ENCODE measurements around the gene MAST3. TPM values are rescaled to one million over a fixed set of nuclear protein-coding genes. Genes with fewer than 3 reads are reported as not detected.
"Not testable (repeated sequence)": the region's sequence is repeated elsewhere in the genome, so short reads cannot be mapped to it uniquely, and the experiment has no call there.

MAST3 gene
- total RNA-seq, 1 experiment from 2014 or later = 4.1 TPM

GRCh38 chr19:18156268-18156667, 58.7 kb downstream of the MAST3 start:
- TF ChIP-seq, protein P1, sequence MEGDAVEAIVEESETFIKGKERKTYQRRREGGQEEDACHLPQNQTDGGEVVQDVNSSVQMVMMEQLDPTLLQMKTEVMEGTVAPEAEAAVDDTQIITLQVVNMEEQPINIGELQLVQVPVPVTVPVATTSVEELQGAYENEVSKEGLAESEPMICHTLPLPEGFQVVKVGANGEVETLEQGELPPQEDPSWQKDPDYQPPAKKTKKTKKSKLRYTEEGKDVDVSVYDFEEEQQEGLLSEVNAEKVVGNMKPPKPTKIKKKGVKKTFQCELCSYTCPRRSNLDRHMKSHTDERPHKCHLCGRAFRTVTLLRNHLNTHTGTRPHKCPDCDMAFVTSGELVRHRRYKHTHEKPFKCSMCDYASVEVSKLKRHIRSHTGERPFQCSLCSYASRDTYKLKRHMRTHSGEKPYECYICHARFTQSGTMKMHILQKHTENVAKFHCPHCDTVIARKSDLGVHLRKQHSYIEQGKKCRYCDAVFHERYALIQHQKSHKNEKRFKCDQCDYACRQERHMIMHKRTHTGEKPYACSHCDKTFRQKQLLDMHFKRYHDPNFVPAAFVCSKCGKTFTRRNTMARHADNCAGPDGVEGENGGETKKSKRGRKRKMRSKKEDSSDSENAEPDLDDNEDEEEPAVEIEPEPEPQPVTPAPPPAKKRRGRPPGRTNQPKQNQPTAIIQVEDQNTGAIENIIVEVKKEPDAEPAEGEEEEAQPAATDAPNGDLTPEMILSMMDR (IDR thresholded peaks at IDR 0.05; ENCODE audit: unreplicated experiment) = no peak
- H3K9me3 Mint-ChIP-seq (ENCODE audit: unreplicated experiment) = no peaks in the 10 kb centered on the region
- H3K4me3 Mint-ChIP-seq (ENCODE audit: unreplicated experiment) = peak overlapping the region; percentile 32
- no TSS peak for BruUV-seq (replicated peaks)
- ChIA-PET POLR2A (interaction anchor here (0.6 to 1.7 kb wide), 5 partner anchors 35 to 863 kb away, joined by 3 to 9 read pairs (median 3); partner anchors contain the start of genes JUND and MPV17L2), CTCF (no interaction called here)
- peaks cover 35% of the 10 kb centered on the region for H3K4me1 Mint-ChIP-seq (ENCODE audit: insufficient read depth, unreplicated experiment)
- peak overlapping the region; percentile 55 for H3K27ac Mint-ChIP-seq (ENCODE audit: low read depth, unreplicated experiment)
- no peaks in the 10 kb centered on the region for H3K27me3 Mint-ChIP-seq (ENCODE audit: insufficient read depth, unreplicated experiment)
- no peak for DNase-seq (ENCODE audit: unreplicated experiment)
- H3K36me3 Mint-ChIP-seq (ENCODE audit: insufficient read depth, unreplicated experiment) = peaks cover 25% of the 10 kb centered on the region
- intact Hi-C loops (cut with micrococcal nuclease) = loop anchor here (10.0 kb wide), 1 partner anchor 151 kb away; the partner anchor contains the start of gene ARRDC2

DNA sequence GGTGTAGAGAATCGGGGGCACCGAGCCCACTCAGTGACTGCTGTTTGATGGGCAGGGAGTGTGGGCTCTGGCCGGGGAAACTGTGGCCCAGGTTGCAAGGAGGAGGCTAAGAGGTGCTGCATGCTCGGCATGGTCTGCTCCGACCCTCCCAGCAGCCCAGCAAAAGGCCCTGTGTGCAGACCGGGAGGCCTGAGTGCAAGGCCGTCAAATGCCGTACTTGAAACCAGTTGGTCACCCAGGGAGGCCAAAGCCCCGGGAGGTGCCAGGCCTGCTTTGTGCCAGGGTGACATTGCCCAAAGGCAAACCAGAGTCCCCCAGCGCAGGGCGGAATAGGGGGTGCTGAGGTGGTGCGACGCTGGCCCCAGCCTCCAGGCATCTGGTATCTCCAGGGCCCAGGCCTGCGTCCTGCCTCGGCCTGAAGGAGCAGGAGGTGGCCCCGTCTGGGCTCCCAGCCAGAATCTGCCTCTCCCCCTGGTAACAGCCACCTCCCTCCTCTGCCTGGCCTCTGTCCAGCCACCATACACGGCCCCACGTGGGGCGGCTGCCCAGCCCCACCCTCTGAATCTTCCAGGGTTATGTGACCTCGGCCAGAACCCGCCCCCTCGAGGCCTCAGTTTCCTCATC, 59.4 kb downstream of the MAST3 start:
- CTCF ChIA-PET = interaction anchor here (0.6 to 1.4 kb wide), 3 partner anchors 44 to 211 kb away, joined by 3 to 7 read pairs (median 3); no protein-coding TSS in a partner anchor
- TF ChIP-seq, protein P1 (IDR thresholded peaks at IDR 0.05; ENCODE audit: unreplicated experiment) = no peak
- H3K27ac Mint-ChIP-seq (ENCODE audit: low read depth, unreplicated experiment) = no peak overlapping the region
- POLR2A ChIA-PET = interaction anchor here (0.7 to 1.8 kb wide), 10 partner anchors 11 to 124 kb away, joined by 3 to 16 read pairs (median 4); partner anchors contain the start of genes JUND and MPV17L2
- no peaks in the 10 kb centered on the region for H3K27me3 Mint-ChIP-seq (ENCODE audit: insufficient read depth, unreplicated experiment)
- DNase-seq (ENCODE audit: unreplicated experiment) = peak; percentile 97
- no TSS peak for BruUV-seq (replicated peaks)
- intact Hi-C loops (cut with micrococcal nuclease) = loop anchor here (10.0 kb wide), 1 partner anchor 152 kb away; the partner anchor contains the start of gene ARRDC2
- H3K4me1 Mint-ChIP-seq (ENCODE audit: insufficient read depth, unreplicated experiment) = peaks cover 35% of the 10 kb centered on the region
- H3K4me3 Mint-ChIP-seq (ENCODE audit: unreplicated experiment) = peak overlapping the region; percentile 57
- peaks cover 29% of the 10 kb centered on the region for H3K36me3 Mint-ChIP-seq (ENCODE audit: insufficient read depth, unreplicated experiment)
- no peaks in the 10 kb centered on the region for H3K9me3 Mint-ChIP-seq (ENCODE audit: unreplicated experiment)

DNA sequence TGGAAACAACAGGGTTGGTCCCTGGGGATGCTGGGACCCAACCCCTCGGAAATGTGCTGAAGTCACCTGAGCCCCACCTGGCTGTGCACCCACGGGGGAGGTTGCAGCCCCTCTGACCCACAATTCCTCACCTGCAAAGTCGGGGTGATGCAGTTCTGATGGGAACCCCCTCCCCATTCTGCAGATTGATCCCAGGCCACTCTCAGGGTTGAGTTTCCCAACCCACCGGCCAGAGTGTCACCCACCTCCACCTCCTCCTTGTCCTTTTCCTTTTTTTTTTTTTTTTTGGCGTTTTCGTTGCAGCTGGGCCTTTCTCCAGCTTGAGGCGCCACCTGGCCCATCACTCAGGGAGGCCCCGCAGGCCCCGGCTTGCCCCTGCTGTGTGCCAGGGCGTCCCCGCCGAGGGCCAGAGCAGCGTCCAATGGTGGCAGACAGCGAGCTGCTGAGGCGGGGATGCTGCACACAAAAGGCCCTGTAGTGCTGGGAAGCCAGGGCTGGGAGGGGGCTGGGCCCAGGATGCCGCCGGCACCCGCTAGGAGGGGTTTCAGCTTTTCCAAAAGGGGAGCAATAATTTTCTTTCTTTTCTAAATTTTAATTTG, 60.0 kb downstream of the MAST3 start:
- BruUV-seq (replicated peaks) = no TSS peak
- ChIA-PET POLR2A (interaction anchor here (0.6 to 1.8 kb wide), 11 partner anchors 10 to 165 kb away, joined by 3 to 16 read pairs (median 4); partner anchors contain the start of genes JUND, LSM4 and MPV17L2), CTCF (interaction anchor here (0.6 to 1.4 kb wide), 4 partner anchors 10 to 211 kb away, joined by 3 to 7 read pairs (median 3); no protein-coding TSS in a partner anchor)
- H3K27me3 Mint-ChIP-seq (ENCODE audit: insufficient read depth, unreplicated experiment) = no peaks in the 10 kb centered on the region
- H3K9me3 Mint-ChIP-seq (ENCODE audit: unreplicated experiment) = no peaks in the 10 kb centered on the region
- peak overlapping the region; percentile 57 for H3K4me3 Mint-ChIP-seq (ENCODE audit: unreplicated experiment)
- H3K4me1 Mint-ChIP-seq (ENCODE audit: insufficient read depth, unreplicated experiment) = peaks cover 29% of the 10 kb centered on the region
- TF ChIP-seq, protein P1 (IDR thresholded peaks at IDR 0.05; ENCODE audit: unreplicated experiment) = no peak
- intact Hi-C loops (cut with micrococcal nuclease) = loop anchor here (10.0 kb wide), 1 partner anchor 153 kb away; the partner anchor contains the start of gene ARRDC2
- DNase-seq (ENCODE audit: unreplicated experiment) = peak; percentile 80
- H3K36me3 Mint-ChIP-seq (ENCODE audit: insufficient read depth, unreplicated experiment) = peaks cover 32% of the 10 kb centered on the region
- no peak overlapping the region for H3K27ac Mint-ChIP-seq (ENCODE audit: low read depth, unreplicated experiment)

DNA sequence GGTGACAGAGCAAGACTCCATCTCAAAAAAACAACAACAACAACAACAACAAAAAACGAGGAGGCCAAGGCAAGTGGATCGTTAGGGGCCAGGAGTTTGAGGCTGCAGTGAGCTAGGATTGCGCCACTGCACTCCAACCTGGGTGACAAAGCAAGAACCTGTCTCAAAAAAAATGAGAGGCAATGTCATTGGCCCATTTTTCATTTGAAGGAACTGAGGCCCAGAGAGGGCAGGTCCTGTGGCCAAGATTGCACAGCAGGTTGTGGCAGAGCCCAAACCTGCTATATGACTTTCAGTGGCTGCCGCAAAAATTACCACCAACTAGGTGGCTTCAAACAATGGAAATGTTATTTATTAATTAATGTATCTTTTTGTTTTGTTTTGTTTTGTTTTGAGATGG, 60.9 kb downstream of the MAST3 start:
- CTCF ChIA-PET = interaction anchor here (0.7 to 1.4 kb wide), 2 partner anchors 45 to 170 kb away, joined by 3 to 7 read pairs; no protein-coding TSS in a partner anchor
- no TSS peak for BruUV-seq (replicated peaks)
- Mint-ChIP-seq H3K27me3 (ENCODE audit: insufficient read depth, unreplicated experiment) (no peaks in the 10 kb centered on the region), H3K9me3 (ENCODE audit: unreplicated experiment) (no peaks in the 10 kb centered on the region), H3K36me3 (ENCODE audit: insufficient read depth, unreplicated experiment) (peaks cover 37% of the 10 kb centered on the region), H3K27ac (ENCODE audit: low read depth, unreplicated experiment) (no peak overlapping the region), H3K4me3 (ENCODE audit: unreplicated experiment) (no peak overlapping the region), H3K4me1 (ENCODE audit: insufficient read depth, unreplicated experiment) (peaks cover 29% of the 10 kb centered on the region)
- DNase-seq (ENCODE audit: unreplicated experiment) = no peak
- POLR2A ChIA-PET = interaction anchor here (1.1 to 1.8 kb wide), 8 partner anchors 13 to 164 kb away, joined by 3 to 16 read pairs (median 4); partner anchors contain the start of genes JUND, LSM4 and MPV17L2
- intact Hi-C loops (cut with micrococcal nuclease) = loop anchor here (10.0 kb wide), 1 partner anchor 154 kb away; the partner anchor contains the start of gene ARRDC2
- TF ChIP-seq, protein P1 (IDR thresholded peaks at IDR 0.05; ENCODE audit: unreplicated experiment) = no peak

DNA sequence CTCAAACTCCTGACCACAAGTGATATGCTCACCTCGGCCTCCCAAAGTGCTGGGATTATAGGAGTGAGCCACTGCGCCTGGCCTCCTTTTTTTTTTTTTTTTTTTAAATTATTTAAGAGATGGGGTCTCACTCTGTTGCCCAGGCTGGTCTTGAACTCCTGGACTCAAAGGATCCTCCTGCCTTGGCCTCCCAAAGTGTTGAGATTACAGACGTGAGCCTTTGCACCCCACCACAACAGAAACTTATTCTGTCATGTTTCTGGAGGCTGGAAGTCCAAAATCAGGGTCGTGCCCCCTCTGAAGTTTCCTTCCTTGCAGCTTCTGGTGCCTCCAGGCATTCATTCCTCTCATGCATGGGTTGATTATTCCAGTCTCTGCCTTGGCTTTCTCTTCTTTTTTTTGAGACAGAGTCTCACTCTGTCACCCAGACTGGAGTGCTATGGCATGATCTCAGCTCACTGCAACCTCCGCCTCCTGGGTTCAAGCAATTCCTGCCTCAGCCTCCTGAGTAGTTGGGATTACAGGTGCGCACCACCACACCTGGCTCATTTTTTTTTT, 61.6 kb downstream of the MAST3 start:
- ChIA-PET POLR2A (interaction anchor here (0.6 to 1.8 kb wide), 5 partner anchors 13 to 186 kb away, joined by 3 to 16 read pairs (median 4); partner anchors contain the start of genes LSM4 and MPV17L2), CTCF (interaction anchor here (1.3 kb wide), 1 partner anchor 46 kb away, joined by 8 read pairs; no protein-coding TSS in a partner anchor)
- not testable (repeated sequence) for DNase-seq (ENCODE audit: unreplicated experiment); H3K9me3 Mint-ChIP-seq (ENCODE audit: unreplicated experiment); BruUV-seq (replicated peaks); H3K27ac Mint-ChIP-seq (ENCODE audit: low read depth, unreplicated experiment); H3K4me3 Mint-ChIP-seq (ENCODE audit: unreplicated experiment); H3K27me3 Mint-ChIP-seq (ENCODE audit: insufficient read depth, unreplicated experiment)
- H3K36me3 Mint-ChIP-seq (ENCODE audit: insufficient read depth, unreplicated experiment) = peaks cover 42% of the 10 kb centered on the region
- intact Hi-C loops (cut with micrococcal nuclease) = loop anchor here (10.0 kb wide), 1 partner anchor 154 kb away; the partner anchor contains the start of gene ARRDC2
- peaks cover 25% of the 10 kb centered on the region for H3K4me1 Mint-ChIP-seq (ENCODE audit: insufficient read depth, unreplicated experiment)

Data from MCF 10A (cell line).